Left colon (tissue), 2 donors: ENCODE results near the gene ADSL. TPM values are rescaled to one million over a fixed set of nuclear protein-coding genes. Genes with fewer than 3 reads are reported as not detected.
"Not testable (repeated sequence)": the region's sequence is repeated elsewhere in the genome, so short reads cannot be mapped to it uniquely, and the experiment has no call there.

Source experiments
- ATAC-seq: fragments of 200-7000 bp; cut with Tn5 transposase; one replicate; pipeline ENCODE4 v1.9.1; 2020; ENCODE audit warnings: mild to moderate bottlenecking, moderate library complexity
- DNase-seq, 2 donors: peaks; one replicate each; pipeline ENCODE4 v3.0.0-alpha.2; 2020
- intact Hi-C, 2 donors: fragments of 100-400 bp; cut with DNase I in 1 of 2; cut with micrococcal nuclease in 1 of 2; formaldehyde crosslinking; loops; one replicate each; pipeline versions ENCODE4 v1.11.2 to v1.14.0; 2022; cut with DNase I, micrococcal nuclease
- total RNA-seq, 2 donors: library from RNA; stranded (reverse); fragmentation: NEBNext Ultra II Directional; extraction: Animal tissue kit (Norgen Biotek cat#: 25700); gene quantifications; one replicate each; pipeline ENCODE4 v1.2.1, GENCODE V29; 2021
- donor health status: DM: no; HTN: no; CAD: no.
- donor health status: DM: yes; HTN: yes; CAD: no.

The ADSL gene
- total RNA-seq, 2 donors from 2014 or later: 34.2 to 34.9 TPM

GRCh38 chr22:40348025-40348658 lies 1.8 kb downstream of the ADSL start:
- DNase-seq (peak in 1 of 2 donors; percentile 72), ATAC-seq (peak; percentile 35)
- intact Hi-C loops: loop anchor here in 1 of 2 donors (5.0 kb wide), 1 partner anchor 306 kb away; no protein-coding TSS in a partner anchor

GRCh38 chr22:40352763-40353162 lies 6.5 kb downstream of the ADSL start:
- DNase-seq (no peak), ATAC-seq (no peak)
- intact Hi-C loops: no loop called here

- intact Hi-C loops: no loop called here
- no peak for DNase-seq
- no peak for ATAC-seq
Measured at GRCh38 chr22:40361100-40361499, 14.8 kb downstream of the ADSL start.

- intact Hi-C loops: no loop called here
- ATAC-seq (no peak), DNase-seq (no peak)
Measured at GRCh38 chr22:40363059-40363458, 16.8 kb downstream of the ADSL start.

- ATAC-seq (no peak), DNase-seq (no peak)
- intact Hi-C loops: no loop called here
Measured at GRCh38 chr22:40364431-40364830, 18.1 kb downstream of the ADSL start.

- DNase-seq (no peak), ATAC-seq (no peak)
- intact Hi-C loops: no loop called here
Measured at GRCh38 chr22:40366068-40366467, 19.8 kb downstream of the ADSL start.

- peak; percentile 65 for ATAC-seq
- peak; percentile 65 to 72 for DNase-seq
- intact Hi-C loops: no loop called here
Measured at GRCh38 chr22:40367342-40367741, 21.0 kb downstream of the ADSL start.

- DNase-seq (no peak), ATAC-seq (no peak)
- intact Hi-C loops: no loop called here
Measured at GRCh38 chr22:40368016-40368415, 21.7 kb downstream of the ADSL start.

GRCh38 chr22:40368836-40369235 lies 22.5 kb downstream of the ADSL start:
- intact Hi-C loops: no loop called here
- no peak for ATAC-seq
- DNase-seq: no peak

- ATAC-seq (no peak), DNase-seq (no peak)
- intact Hi-C loops: no loop called here
Measured at GRCh38 chr22:40374567-40374966, 28.3 kb downstream of the ADSL start.

- no peak for ATAC-seq
- intact Hi-C loops: no loop called here
- DNase-seq: no peak
Measured at GRCh38 chr22:40376149-40376548, 29.8 kb downstream of the ADSL start.

GRCh38 chr22:40377931-40378330 lies 31.6 kb downstream of the ADSL start:
- ATAC-seq (no peak), DNase-seq (no peak)
- intact Hi-C loops: no loop called here

GRCh38 chr22:40378448-40378847 lies 32.1 kb downstream of the ADSL start:
- ATAC-seq, intact Hi-C loops, DNase-seq: not testable (repeated sequence)

- ATAC-seq (no peak), DNase-seq (no peak)
- intact Hi-C loops: no loop called here
Measured at GRCh38 chr22:40381461-40381860, 35.2 kb downstream of the ADSL start.

- ATAC-seq: no peak
- DNase-seq: no peak
- intact Hi-C loops: no loop called here
Measured at GRCh38 chr22:40383905-40384304, 37.6 kb downstream of the ADSL start.

GRCh38 chr22:40385036-40385782 lies 38.9 kb downstream of the ADSL start:
- DNase-seq (no peak), ATAC-seq (peak; percentile 67)
- intact Hi-C loops: no loop called here

GRCh38 chr22:40387746-40388145 lies 41.4 kb downstream of the ADSL start:
- DNase-seq: peak; percentile 47 to 55
- ATAC-seq: peak; percentile 82
- intact Hi-C loops: no loop called here

- no peak for DNase-seq
- ATAC-seq: no peak
- intact Hi-C loops: no loop called here
Measured at GRCh38 chr22:40388231-40388630, 41.9 kb downstream of the ADSL start.

GRCh38 chr22:40391417-40391816 lies 45.1 kb downstream of the ADSL start:
- intact Hi-C loops: no loop called here
- DNase-seq (no peak), ATAC-seq (no peak)

- DNase-seq (no peak), ATAC-seq (no peak)
- intact Hi-C loops: no loop called here
Measured at GRCh38 chr22:40392618-40393017, 46.3 kb downstream of the ADSL start.

GRCh38 chr22:40394607-40395006 lies 48.3 kb downstream of the ADSL start:
- DNase-seq (no peak), ATAC-seq (no peak)
- intact Hi-C loops: no loop called here
